ENCODE results near the gene GBP4. TPM values are rescaled to one million over a fixed set of nuclear protein-coding genes. Genes with fewer than 3 reads are reported as not detected.
"Not testable (repeated sequence)": the region's sequence is repeated elsewhere in the genome, so short reads cannot be mapped to it uniquely, and the experiment has no call there.

Gene GBP4
- total RNA-seq, result 10 to 100 TPM in 1 of 4 donors, 1 to 10 TPM in 3; 4.4 to 11.6 (median 5.8) TPM

GRCh38 chr1:89198491-89199072 is at the start of gene GBP4:
TSS of gene GBP4 (minus strand) at chr1:89198942. CDS start at chr1:89198834, 108 bp downstream.
- H3K36me3 ChIP-seq, result peaks cover 0 to under 1% (median 0%) of the 10 kb centered on the region in 3 donors
- TF ChIP-seq CTCF (IDR thresholded peaks at IDR 0.05), result peak in 1 of 6 experiments; percentile 2
- peak in 1 of 2 donors; percentile 53 for TF ChIP-seq POLR2A (IDR thresholded peaks at IDR 0.05)
- peak within 1 kb of the TSS; percentile 62 to 90 (median 78) for H3K27ac ChIP-seq
- DNase-seq, result peak; percentile 63 to 83 (median 64)
- H3K4me1 ChIP-seq, result peaks cover 0 to 8% (median 0%) of the 10 kb centered on the region in 4 donors
- peak within 1 kb of the TSS; percentile 48 to 81 (median 55) for H3K4me3 ChIP-seq
- H3K9me3 ChIP-seq, result no peaks in the 10 kb centered on the region
- H3K27me3 ChIP-seq, result no peaks in the 10 kb centered on the region

- Histone ChIP-seq H3K27ac (no peak overlapping the region), H3K9me3 (no peaks in the 10 kb centered on the region), H3K36me3 (no peaks in the 10 kb centered on the region), H3K4me3 (no peak overlapping the region), H3K27me3 (no peaks in the 10 kb centered on the region), H3K4me1 (no peaks in the 10 kb centered on the region)
- TF ChIP-seq POLR2A (IDR thresholded peaks at IDR 0.05), result no peak
- no peak for TF ChIP-seq CTCF (IDR thresholded peaks at IDR 0.05)
- no peak for DNase-seq
Observed at GRCh38 chr1:89243046-89243445, 44.3 kb upstream of the GBP4 start.

GRCh38 chr1:89221341-89221740 is 22.6 kb upstream of the GBP4 start:
- no peak overlapping the region for H3K27ac ChIP-seq
- no peak overlapping the region for H3K4me3 ChIP-seq
- peaks cover 0 to 2% (median 0%) of the 10 kb centered on the region in 4 donors for H3K9me3 ChIP-seq
- DNase-seq, result no peak
- no peaks in the 10 kb centered on the region for H3K27me3 ChIP-seq
- H3K4me1 ChIP-seq, result no peaks in the 10 kb centered on the region
- no peaks in the 10 kb centered on the region for H3K36me3 ChIP-seq
- no peak for TF ChIP-seq CTCF (IDR thresholded peaks at IDR 0.05)
- no peak for TF ChIP-seq POLR2A (IDR thresholded peaks at IDR 0.05)

- not testable (repeated sequence) for H3K4me1 ChIP-seq, H3K36me3 ChIP-seq, H3K9me3 ChIP-seq, H3K4me3 ChIP-seq, H3K27me3 ChIP-seq, H3K27ac ChIP-seq, DNase-seq
Observed at GRCh38 chr1:89219851-89220250, 21.1 kb upstream of the GBP4 start.

GRCh38 chr1:89218941-89219340 is 20.2 kb upstream of the GBP4 start:
- not testable (repeated sequence) for H3K4me3 ChIP-seq, H3K9me3 ChIP-seq, H3K36me3 ChIP-seq

GRCh38 chr1:89213347-89213746 is 14.6 kb upstream of the GBP4 start:
- no peak overlapping the region for H3K27ac ChIP-seq
- no peak for DNase-seq
- H3K27me3 ChIP-seq, result no peaks in the 10 kb centered on the region
- TF ChIP-seq POLR2A (IDR thresholded peaks at IDR 0.05) (no peak), CTCF (IDR thresholded peaks at IDR 0.05) (no peak)
- H3K4me3 ChIP-seq, result no peak overlapping the region
- no peaks in the 10 kb centered on the region for H3K9me3 ChIP-seq
- H3K4me1 ChIP-seq, result no peaks in the 10 kb centered on the region
- H3K36me3 ChIP-seq, result no peaks in the 10 kb centered on the region

More at GRCh38 chr1:89218941-89219340, 20.2 kb upstream of the GBP4 start:
- DNase-seq, H3K27ac ChIP-seq, H3K27me3 ChIP-seq, H3K4me1 ChIP-seq: not testable (repeated sequence)
